ENCODE results near the gene ABI3. TPM values are rescaled to one million over a fixed set of nuclear protein-coding genes. Genes with fewer than 3 reads are reported as not detected.

Gene ABI3
- polyA plus RNA-seq, 3 donors: 3.8 to 5.6 (median 4.5) TPM

Other genes starting within 250 kb of the ABI3 start
- gene GIP, start 242.1 kb upstream of the ABI3 start, polyA plus RNA-seq (ENCODE audit: insufficient read length in 3 of 3): not detected
- 10 to 100 TPM; 18.1 to 29.0 (median 28.1) TPM for gene IGF2BP1, start 213.3 kb upstream of the ABI3 start, polyA plus RNA-seq (ENCODE audit: insufficient read length in 3 of 3)
- gene B4GALNT2, start 77.9 kb upstream of the ABI3 start, polyA plus RNA-seq (ENCODE audit: insufficient read length in 3 of 3): 1 to 10 TPM in 2 of 3 donors, under 1 TPM in 1; 0.40 to 2.8 (median 2.4) TPM
- 1 to 10 TPM; 1.3 to 2.0 (median 1.9) TPM for gene GNGT2, start 133 bp upstream of the ABI3 start, polyA plus RNA-seq (ENCODE audit: insufficient read length in 3 of 3)
- 1 to 10 TPM; 1.8 to 2.1 (median 1.9) TPM for gene PHOSPHO1, start 20.1 kb downstream of the ABI3 start, polyA plus RNA-seq (ENCODE audit: insufficient read length in 3 of 3)
- 10 to 100 TPM; 26.2 to 30.4 (median 29.3) TPM for gene ZNF652, start 151.5 kb downstream of the ABI3 start, polyA plus RNA-seq (ENCODE audit: insufficient read length in 3 of 3)
- 100 to 1,000 TPM; 225 to 247 (median 234) TPM for gene PHB1, start 204.2 kb downstream of the ABI3 start, polyA plus RNA-seq (ENCODE audit: insufficient read length in 3 of 3)